Right hindlimb (tissue), 1 donor: ENCODE results near the gene PPP1R14B.

Source experiments
- DNase-seq: peaks from one replicate; pipeline ENCODE4 v3.0.0-alpha.2; 2018

Gene PPP1R14B

DNA sequence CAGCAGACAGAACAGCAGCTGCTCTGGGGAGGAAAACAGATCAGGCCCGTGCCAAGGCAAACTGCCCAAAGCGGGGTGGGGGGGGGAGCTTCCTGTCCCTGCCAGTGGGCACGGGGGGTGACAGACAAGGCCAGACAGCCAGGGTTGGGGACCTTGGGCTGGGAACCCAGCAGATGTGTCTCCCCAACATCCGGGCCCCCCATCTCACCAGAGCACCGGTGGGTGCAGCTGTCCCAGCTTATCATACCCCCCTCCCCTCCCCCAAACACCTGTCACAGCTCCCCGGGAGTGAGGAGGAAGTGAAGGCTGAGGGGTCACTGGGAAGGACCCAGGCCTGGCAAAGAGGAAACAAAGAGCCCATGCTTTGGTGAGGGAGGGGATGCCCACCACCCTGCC, 1.3 kb downstream of the PPP1R14B start:
- peak; percentile 87 for DNase-seq

- no peak for DNase-seq
These were observed 1.8 kb downstream of the PPP1R14B start for GRCh38 chr11:64244966-64245365.

GRCh38 chr11:64244107-64244506, 2.6 kb downstream of the PPP1R14B start:
- DNase-seq: no peak

GRCh38 chr11:64243236-64243854, 3.4 kb downstream of the PPP1R14B start:
- no peak for DNase-seq

GRCh38 chr11:64241491-64242374, 5.0 kb downstream of the PPP1R14B start:
- DNase-seq: peak; percentile 72

DNA sequence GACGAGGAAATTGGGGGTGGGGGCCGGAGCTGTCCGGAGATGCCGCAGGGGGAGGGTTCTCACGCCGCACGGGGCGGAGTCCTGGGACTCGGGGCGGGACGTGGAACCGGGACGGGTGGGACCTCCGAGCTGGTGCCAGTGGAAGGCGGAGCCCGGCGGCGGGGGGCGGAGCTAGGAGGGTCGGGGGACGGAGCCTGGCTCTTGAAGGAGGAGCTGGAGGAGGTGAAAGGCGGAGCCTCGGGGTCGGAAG, 5.6 kb downstream of the PPP1R14B start:
- peak; percentile 100 for DNase-seq

GRCh38 chr11:64240435-64241240, 6.1 kb downstream of the PPP1R14B start, which contains the start of gene FKBP2:
FKBP2 (plus strand) TSS chr11:64241095; CDS start chr11:64242388, 1,293 bp downstream.
- peak; percentile 99 for DNase-seq

- no peak for DNase-seq
These were observed 6.9 kb downstream of the PPP1R14B start for GRCh38 chr11:64239662-64240434.

DNA sequence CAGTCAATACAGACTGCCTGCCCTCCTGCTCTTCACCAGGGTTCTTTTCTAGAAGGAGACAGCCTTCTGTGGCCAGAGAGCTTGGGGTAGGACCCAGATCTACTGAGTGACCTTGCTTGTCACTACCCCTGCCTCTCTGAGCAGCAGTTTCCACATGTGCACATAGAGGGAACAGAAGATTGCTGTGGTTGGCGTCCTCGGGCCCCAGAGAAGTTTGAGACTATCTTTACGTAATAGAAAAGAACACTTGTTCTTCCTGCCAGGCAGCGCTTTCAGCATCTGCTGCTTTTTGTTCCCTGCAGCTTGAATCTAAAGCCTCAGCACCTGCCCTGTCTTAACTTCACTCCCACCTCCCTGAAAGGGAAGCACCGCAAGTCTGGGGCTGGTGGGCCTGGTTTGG, 7.7 kb downstream of the PPP1R14B start:
- DNase-seq: no peak

GRCh38 chr11:64238076-64238475, 8.7 kb downstream of the PPP1R14B start:
- DNase-seq: no peak

DNA sequence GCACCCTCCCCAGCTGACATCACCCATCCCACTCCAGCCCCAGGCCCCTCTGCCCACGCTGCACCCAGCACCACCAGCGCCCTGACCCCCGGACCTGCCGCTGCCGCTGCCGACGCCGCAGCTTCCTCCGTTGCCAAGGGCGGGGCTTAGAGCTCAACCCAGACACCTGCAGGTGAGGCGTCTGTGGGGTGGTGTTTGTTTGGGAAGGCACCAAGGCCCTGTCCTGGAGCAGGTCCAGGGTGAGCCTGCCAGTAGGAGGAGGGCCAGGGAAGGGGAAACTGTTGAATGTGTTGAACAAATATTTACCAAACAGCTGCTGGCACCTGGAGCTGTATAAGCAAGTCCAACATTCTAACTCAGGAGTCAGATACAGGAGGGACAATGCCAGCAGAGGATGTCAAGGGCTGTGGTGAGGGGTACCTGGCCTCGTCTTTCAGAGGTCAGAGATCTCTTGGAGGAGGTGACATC, 9.2 kb downstream of the PPP1R14B start:
- no peak for DNase-seq

DNA sequence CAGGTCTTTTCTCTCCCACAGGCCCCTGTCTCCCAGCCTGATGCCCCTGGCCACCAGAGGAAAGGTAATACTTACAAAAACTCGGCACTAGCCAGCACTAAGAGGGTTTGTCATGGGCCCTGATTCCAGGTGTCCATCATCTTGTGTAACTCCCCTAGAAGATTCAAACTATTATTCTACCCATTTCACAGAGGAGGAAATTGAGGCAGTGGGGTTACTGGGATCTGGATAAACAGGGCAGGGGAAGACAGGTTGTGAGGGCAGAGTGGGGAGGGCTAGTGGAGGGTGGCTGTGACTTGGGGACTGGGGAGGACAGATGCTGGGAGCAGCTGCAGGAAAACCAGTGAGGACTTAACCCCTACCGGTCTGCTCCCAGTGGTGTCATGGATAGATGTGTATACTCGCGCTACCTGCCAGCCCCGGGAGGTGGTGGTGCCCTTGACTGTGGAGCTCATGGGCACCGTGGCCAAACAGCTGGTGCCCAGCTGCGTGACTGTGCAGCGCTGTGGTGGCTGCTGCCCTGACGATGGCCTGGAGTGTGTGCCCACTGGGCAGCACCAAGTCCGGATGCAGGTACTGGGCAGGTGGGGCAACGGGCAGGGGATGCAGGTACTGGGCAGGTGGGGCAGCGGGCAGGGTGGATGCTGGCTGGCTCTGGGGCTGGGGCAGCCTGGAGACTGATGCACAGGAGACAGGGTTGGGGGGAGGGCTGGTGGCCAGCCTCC, 11.1 kb downstream of the PPP1R14B start:
- DNase-seq: no peak

- DNase-seq: no peak
These were observed 11.9 kb downstream of the PPP1R14B start for GRCh38 chr11:64234647-64235379.

DNA sequence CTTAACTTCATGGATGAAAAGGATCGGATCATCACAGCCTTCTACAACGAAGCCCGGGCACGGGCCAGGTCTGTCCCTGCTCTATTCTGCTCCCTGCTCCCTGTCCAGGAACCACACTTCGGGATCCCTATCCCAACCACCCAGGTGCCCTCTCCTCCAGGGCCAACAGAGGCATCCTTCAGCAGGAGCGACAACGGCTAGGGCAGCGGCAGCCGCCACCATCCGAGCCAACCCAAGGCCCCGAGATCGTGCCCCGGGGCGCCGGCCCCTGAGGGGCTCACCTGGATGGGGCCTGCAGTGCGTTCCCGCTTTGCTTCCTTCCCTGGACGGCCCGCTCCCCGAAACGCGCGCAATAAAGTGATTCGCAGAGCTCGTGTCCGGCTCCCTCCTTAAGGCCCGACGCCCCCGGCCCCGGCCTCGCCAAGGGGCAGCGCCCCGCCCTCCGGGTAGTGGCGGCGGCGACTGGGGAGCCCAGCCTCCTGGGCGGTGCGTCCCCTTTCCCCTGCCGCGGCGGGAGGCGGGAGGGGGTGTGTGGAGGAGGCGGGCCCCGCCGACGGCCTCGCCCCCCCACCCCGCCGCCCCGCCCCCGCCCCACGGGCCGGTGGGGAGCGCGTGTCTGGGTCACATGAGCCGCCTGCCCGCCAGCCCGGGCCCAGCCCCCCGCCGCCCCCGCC, 12.7 kb downstream of the PPP1R14B start, which contains the start of gene VEGFB:
TSS of gene VEGFB (plus strand) at position 672 of the 674 bp plus-strand sequence. CDS start 250 bp downstream, outside the sequence.
- DNase-seq: peak; percentile 85

DNA sequence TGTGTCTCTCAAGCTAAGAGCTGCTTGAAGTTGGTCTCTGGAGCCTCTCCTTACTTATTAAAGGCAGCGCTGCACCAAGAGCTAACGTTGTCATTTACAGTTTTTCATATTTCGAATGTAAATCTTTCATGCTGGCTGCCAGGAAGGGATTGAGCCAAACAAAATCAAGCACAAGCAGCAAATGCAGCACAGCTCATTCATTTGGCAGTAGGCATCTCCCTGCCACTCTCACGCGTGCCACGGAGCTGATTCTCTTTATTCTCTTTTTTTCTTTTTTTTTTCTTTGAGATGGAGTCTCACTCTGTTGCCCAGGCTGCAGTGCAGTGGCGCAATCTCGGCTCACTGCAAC, 13.8 kb downstream of the PPP1R14B start:
- no peak for DNase-seq

DNA sequence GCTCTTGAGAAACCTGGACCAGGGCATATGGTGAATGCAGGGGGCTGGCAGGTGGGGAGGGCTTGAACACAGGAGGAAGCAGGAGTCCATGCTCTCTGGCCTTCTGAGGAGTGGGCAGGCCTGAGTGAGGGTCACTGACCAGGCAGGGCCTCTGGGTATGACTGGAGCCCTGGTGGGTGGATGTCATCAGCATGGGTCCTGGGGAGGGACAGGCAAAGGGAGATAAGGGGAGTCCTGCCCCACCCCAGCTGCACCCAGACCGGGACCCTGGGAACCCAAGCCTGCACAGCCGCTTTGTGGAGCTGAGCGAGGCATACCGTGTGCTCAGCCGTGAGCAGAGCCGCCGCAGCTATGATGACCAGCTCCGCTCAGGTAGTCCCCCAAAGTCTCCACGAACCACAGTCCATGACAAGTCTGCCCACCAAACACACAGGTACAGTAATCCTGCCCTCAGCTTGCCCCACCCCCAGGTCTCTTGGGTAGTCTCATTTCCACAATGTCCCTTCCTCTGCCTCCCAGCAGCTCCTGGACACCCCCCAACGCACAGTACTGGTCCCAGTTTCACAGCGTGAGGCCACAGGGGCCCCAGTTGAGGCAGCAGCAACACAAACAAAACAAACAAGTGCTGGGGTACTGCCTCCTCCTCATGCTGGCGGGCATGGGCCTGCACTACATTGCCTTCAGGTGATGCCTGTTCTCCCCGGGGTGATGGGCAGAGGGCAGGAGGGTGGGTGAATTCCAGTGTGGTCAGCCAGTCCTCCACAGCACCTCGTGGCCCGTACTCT, 14.4 kb downstream of the PPP1R14B start:
- DNase-seq: no peak

DNA sequence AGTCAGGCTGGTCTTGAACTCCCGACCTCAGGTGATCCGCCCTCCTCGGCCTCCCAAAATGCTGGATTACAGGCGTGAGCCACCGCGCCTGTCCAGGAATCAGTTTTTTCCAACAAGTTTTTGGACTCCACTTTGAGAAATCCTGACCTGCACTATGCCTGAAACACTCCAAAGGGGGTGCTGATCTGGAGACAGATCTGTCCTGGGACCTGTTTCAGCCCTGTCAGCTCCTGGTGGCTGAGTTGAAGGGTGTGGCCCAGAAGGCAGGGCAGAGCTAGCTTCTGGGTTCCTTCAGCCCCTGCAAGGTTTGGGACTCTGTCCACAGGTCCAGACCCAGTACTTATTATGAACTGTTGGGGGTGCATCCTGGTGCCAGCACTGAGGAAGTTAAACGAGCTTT, 15.2 kb downstream of the PPP1R14B start:
- DNase-seq: no peak

DNA sequence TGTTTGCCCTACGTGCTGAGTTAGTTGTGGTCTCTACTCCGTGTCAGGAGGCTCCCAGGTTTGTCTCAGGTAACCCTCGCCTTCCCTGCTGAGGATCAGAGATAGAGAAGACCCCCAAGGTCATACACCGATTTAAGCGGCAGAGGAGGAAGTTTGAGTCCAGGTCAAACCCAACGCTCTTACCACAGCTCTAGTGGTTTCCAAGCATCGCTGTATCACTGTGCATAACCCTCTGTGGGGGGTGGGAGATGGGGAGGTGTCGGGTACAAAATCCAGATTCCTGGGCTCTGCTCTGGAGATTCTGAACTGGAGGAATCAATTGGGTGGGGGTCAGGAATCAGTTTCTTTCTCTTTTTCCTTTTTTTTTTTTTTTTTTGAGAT, 15.8 kb downstream of the PPP1R14B start:
- no peak for DNase-seq

DNA sequence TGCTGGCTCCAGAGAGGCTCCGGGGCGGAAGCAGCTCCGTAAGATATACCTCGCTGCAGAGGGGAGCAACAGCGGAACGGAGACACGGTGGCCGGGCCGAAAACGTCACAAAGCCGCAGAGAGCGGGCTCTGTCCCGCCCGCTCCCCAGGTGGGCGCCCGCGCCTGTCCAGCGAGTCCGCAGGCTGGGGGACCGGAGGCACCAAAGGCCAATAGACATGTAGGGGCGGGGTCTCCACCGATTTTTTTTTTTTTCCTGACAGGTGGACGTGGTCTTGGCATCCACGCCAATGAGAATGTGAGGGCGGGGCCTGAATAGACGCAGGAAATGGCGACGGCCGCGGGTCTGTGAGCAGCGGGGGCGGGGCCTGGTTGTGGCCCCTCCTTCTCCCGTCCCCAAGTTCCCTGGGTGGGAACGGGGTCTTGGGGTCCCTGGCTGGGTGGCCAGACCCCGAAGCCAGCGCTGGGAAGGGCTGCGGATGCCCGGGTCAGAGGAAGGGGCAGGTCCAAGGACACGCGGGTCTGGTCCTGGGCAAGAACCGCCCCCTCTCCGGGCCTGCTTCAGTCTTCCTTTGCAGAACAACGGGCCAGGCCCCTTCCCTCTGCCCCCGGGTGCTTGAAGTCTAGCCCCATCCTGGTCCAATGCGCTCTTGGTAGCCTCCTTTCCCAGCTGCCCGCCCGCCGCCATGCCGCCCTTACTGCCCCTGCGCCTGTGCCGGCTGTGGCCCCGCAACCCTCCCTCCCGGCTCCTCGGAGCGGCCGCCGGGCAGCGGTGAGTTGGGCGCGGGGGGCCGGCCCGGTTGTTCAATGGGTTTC, 16.4 kb downstream of the PPP1R14B start, which contains the start of gene DNAJC4:
TSS of gene DNAJC4 (plus strand) at position 378 of the 814 bp plus-strand sequence. CDS start at position 685, 307 bp downstream.
- DNase-seq: peak; percentile 94
